CD14-positive monocyte (primary cell): Measurements from ENCODE around the gene NTRK3. TPM values are rescaled to one million over a fixed set of nuclear protein-coding genes. Genes with fewer than 3 reads are reported as not detected.

Experiments used
- DNase-seq, 3 donors: peaks; one replicate each; pipeline ENCODE4 v3.0.0-alpha.2; 2011 to 2022
- H2AFZ ChIP-seq: 2 replicates; pipeline ENCODE4 v1.6.0; 2012; ENCODE audit warnings: mild to moderate bottlenecking, low read depth, low read length, inconsistent platforms; ENCODE audit not compliant: insufficient read depth, poor library complexity, severe bottlenecking
- H3K27ac ChIP-seq, 2 donors: 1 replicate in 1 of 2; 2 replicates in 1 of 2; pipeline ENCODE4 v1.5.1; 2012 to 2013; ENCODE audit warnings: low read length in 2 of 2, control low read depth in 1 of 2, inconsistent platforms in 1 of 2, low read depth in 1 of 2, mild to moderate bottlenecking in 1 of 2
- H3K27me3 ChIP-seq, 2 donors: one replicate each; pipeline versions ENCODE4 v1.6.0 to v1.6.1; 2011 to 2013; ENCODE audit warnings: low read length in 2 of 2; ENCODE audit not compliant: control insufficient read depth in 2 of 2, insufficient read depth in 2 of 2
- H3K36me3 ChIP-seq, 2 donors: replicated peaks in 1 of 2; 1 replicate in 1 of 2; 2 replicates in 1 of 2; pipeline versions ENCODE4 v1.5.1 to v1.6.1; 2012 to 2013; ENCODE audit warnings: low read length in 2 of 2, control low read depth in 1 of 2, inconsistent platforms in 1 of 2, mild to moderate bottlenecking in 1 of 2; ENCODE audit not compliant: insufficient read depth in 2 of 2, control insufficient read depth in 1 of 2
- H3K4me1 ChIP-seq, 2 donors: 1 replicate in 1 of 2; 2 replicates in 1 of 2; pipeline versions ENCODE4 v1.5.1 to v1.6.1; 2012 to 2013; ENCODE audit warnings: low read length in 2 of 2, control low read depth in 1 of 2, inconsistent platforms in 1 of 2, mild to moderate bottlenecking in 1 of 2, moderate library complexity in 1 of 2; ENCODE audit not compliant: insufficient read depth in 2 of 2, control insufficient read depth in 1 of 2
- H3K4me2 ChIP-seq: replicated peaks from 2 replicates; pipeline ENCODE3; 2012; ENCODE audit warnings: low read length, moderate library complexity, mild to moderate bottlenecking; ENCODE audit not compliant: poor library complexity, severe bottlenecking; ENCODE audit errors: extremely low read depth
- H3K4me3 ChIP-seq, 3 experiments: fragments of 200-600 bp in 1 of 3; sonication (generic) in 1 of 3; replicated peaks in 1 of 3; 1 replicate in 2 of 3; 2 replicates in 1 of 3; pipeline ENCODE4 v1.5.1; 2011 to 2013; ENCODE audit warnings: low read length in 3 of 3, mild to moderate bottlenecking in 3 of 3, control low read depth in 2 of 3, low read depth in 2 of 3, inconsistent platforms in 1 of 3, moderate library complexity in 1 of 3
- H3K79me2 ChIP-seq: 2 replicates; pipeline ENCODE4 v1.6.0; 2012; ENCODE audit warnings: mild to moderate bottlenecking, control low read depth, inconsistent platforms, low read length, moderate library complexity; ENCODE audit not compliant: insufficient read depth
- H3K9ac ChIP-seq: 2 replicates; pipeline ENCODE4 v1.6.0; 2017; ENCODE audit warnings: low read length, mild to moderate bottlenecking; ENCODE audit not compliant: insufficient read depth, poor library complexity, severe bottlenecking
- H3K9me3 ChIP-seq, 2 donors: replicated peaks in 1 of 2; 1 replicate in 1 of 2; 2 replicates in 1 of 2; pipeline versions ENCODE4 v1.5.1 to v1.6.1; 2012 to 2013; ENCODE audit warnings: low read length in 2 of 2, control low read depth in 1 of 2; ENCODE audit not compliant: control insufficient read depth in 1 of 2, insufficient read depth in 1 of 2
- H4K20me1 ChIP-seq: 2 replicates; pipeline ENCODE4 v1.6.0; 2012; ENCODE audit warnings: mild to moderate bottlenecking, low read length, control low read depth, moderate library complexity; ENCODE audit not compliant: insufficient read depth
- H3K27ac Mint-ChIP-seq, 7 donors: one replicate each; pipeline ENCODE4 v1.8.0; 2020; ENCODE audit warnings: mild to moderate bottlenecking in 7 of 7, mixed read lengths in 7 of 7, moderate library complexity in 6 of 7, inconsistent platforms in 2 of 7
- H3K27me3 Mint-ChIP-seq, 3 donors: one replicate each; pipeline ENCODE4 v1.8.0; 2021 to 2022; ENCODE audit warnings: low read depth in 3 of 3, mild to moderate bottlenecking in 3 of 3, mixed read lengths in 3 of 3, moderate library complexity in 3 of 3, inconsistent platforms in 1 of 3
- H3K36me3 Mint-ChIP-seq, 2 donors: one replicate each; pipeline ENCODE4 v1.8.0; 2020; ENCODE audit warnings: mixed read lengths in 2 of 2, inconsistent platforms in 1 of 2, mild to moderate bottlenecking in 1 of 2
- H3K4me1 Mint-ChIP-seq: one replicate; pipeline ENCODE4 v1.8.0; 2020; ENCODE audit warnings: mild to moderate bottlenecking, mixed read lengths
- H3K4me3 Mint-ChIP-seq, 2 donors: one replicate each; pipeline ENCODE4 v1.8.0; 2020; ENCODE audit warnings: mild to moderate bottlenecking in 2 of 2, mixed read lengths in 2 of 2, moderate library complexity in 1 of 2
- H3K9me3 Mint-ChIP-seq, 7 donors: one replicate each; pipeline ENCODE4 v1.8.0; 2020 to 2022; ENCODE audit warnings: mixed read lengths in 7 of 7, mild to moderate bottlenecking in 6 of 7, moderate library complexity in 6 of 7, inconsistent platforms in 2 of 7
- CTCF ChIP-seq: fragments of 200-600 bp; IDR thresholded peaks from one replicate; pipeline ENCODE4 v1.8.0; 2022; ENCODE audit warnings: antibody characterized with exemption, mild to moderate bottlenecking
- WGBS: methylation state at CpG from one replicate; pipeline ENCODE4 v1.1.5; 2013; ENCODE audit warnings: missing lambda C conversion rate; ENCODE audit not compliant: insufficient coverage; 5-methylcytosine and 5-hydroxymethylcytosine counted together
- intact Hi-C, 2 donors: fragments of 100-400 bp; cut with micrococcal nuclease; formaldehyde crosslinking; loops; one replicate each; pipeline versions ENCODE4 v1.15.0 to v1.15.1; 2023
- polyA plus RNA-seq, 3 donors: library from polyadenylated mRNA; depleted of rRNA in 1 of 3; unstranded in 2 of 3; stranded (reverse) in 1 of 3; fragments of 300-500 nt in 2 of 3; fragments of >200 nt in 1 of 3; fragmentation: Illumina TruSeq in 2 of 3; gene quantifications; 1 replicate in 2 of 3; 2 replicates in 1 of 3; pipeline ENCODE4 v1.2.3, GENCODE V29; 2012 to 2021

Gene NTRK3
- polyA plus RNA-seq, 3 donors = not detected

GRCh38 chr15:88077296-88078020, 179.1 kb downstream of the NTRK3 start:
- Histone ChIP-seq H3K27ac (no peak overlapping the region), H3K36me3 (no peaks in the 10 kb centered on the region), H3K27me3 (no peaks in the 10 kb centered on the region), H3K4me3 (no peak overlapping the region), H4K20me1 (no peaks in the 10 kb centered on the region), H3K9ac (no peak overlapping the region), H3K79me2 (no peaks in the 10 kb centered on the region), H3K4me2 (no peak overlapping the region), H3K4me1 (no peaks in the 10 kb centered on the region), H2AFZ (no peak overlapping the region), H3K9me3 (no peaks in the 10 kb centered on the region)
- peaks cover 0 to 10% (median 3%) of the 10 kb centered on the region in 7 donors for H3K9me3 Mint-ChIP-seq
- no peak for TF ChIP-seq CTCF
- WGBS = 76% methylated on average over 2 of the region's 12 CpGs
- no peak overlapping the region for H3K27ac Mint-ChIP-seq
- peaks cover 1% of the 10 kb centered on the region in 3 donors for H3K27me3 Mint-ChIP-seq
- no peak for DNase-seq
- H3K36me3 Mint-ChIP-seq = no peaks in the 10 kb centered on the region
- no peaks in the 10 kb centered on the region for H3K4me1 Mint-ChIP-seq
- no peak overlapping the region for H3K4me3 Mint-ChIP-seq
- intact Hi-C loops = no loop called here

GRCh38 chr15:88076328-88076727, 180.2 kb downstream of the NTRK3 start:
- Mint-ChIP-seq H3K4me3 (no peak overlapping the region), H3K36me3 (no peaks in the 10 kb centered on the region), H3K4me1 (no peaks in the 10 kb centered on the region), H3K27me3 (peaks cover 0 to 1% (median 1%) of the 10 kb centered on the region in 3 donors), H3K9me3 (peaks cover 2 to 10% (median 3%) of the 10 kb centered on the region in 7 donors), H3K27ac (no peak overlapping the region)
- Histone ChIP-seq H3K79me2 (no peaks in the 10 kb centered on the region), H3K4me3 (no peak overlapping the region), H3K9me3 (no peaks in the 10 kb centered on the region), H3K36me3 (no peaks in the 10 kb centered on the region), H4K20me1 (no peaks in the 10 kb centered on the region), H3K4me2 (no peak overlapping the region), H3K4me1 (no peaks in the 10 kb centered on the region), H2AFZ (no peak overlapping the region), H3K27ac (no peak overlapping the region), H3K27me3 (no peaks in the 10 kb centered on the region), H3K9ac (no peak overlapping the region)
- DNase-seq = no peak
- no peak for TF ChIP-seq CTCF
- no CpG with 5 or more reads among the region's 1 CpG for WGBS
- intact Hi-C loops = no loop called here
